Transverse colon (tissue), 4 donors: ENCODE measurements around the gene CRADD. TPM values are rescaled to one million over a fixed set of nuclear protein-coding genes. Genes with fewer than 3 reads are reported as not detected.

ENCODE experiments used
- DNase-seq: peaks from one replicate; pipeline ENCODE4 v3.0.0-alpha.2; 2019
- H3K27ac ChIP-seq, 4 donors: fragments of 200-600 bp; sonication (generic); 2 replicates each; pipeline ENCODE4 v1.5.1; 2016 to 2018; ENCODE audit warnings: inconsistent platforms in 4 of 4
- H3K27me3 ChIP-seq: fragments of 200-600 bp; sonication (generic); 2 replicates; pipeline ENCODE4 v1.5.1; 2017; ENCODE audit warnings: inconsistent platforms
- H3K36me3 ChIP-seq, 4 donors: fragments of 200-600 bp; sonication (generic); 2 replicates each; pipeline ENCODE4 v1.5.1; 2017 to 2019; ENCODE audit warnings: inconsistent platforms in 4 of 4
- H3K4me1 ChIP-seq, 4 donors: fragments of 200-600 bp; sonication (generic); 2 replicates each; pipeline ENCODE4 v1.5.1; 2017 to 2020; ENCODE audit warnings: inconsistent platforms in 4 of 4
- H3K4me3 ChIP-seq, 4 donors: fragments of 200-600 bp; sonication (generic); 1 replicate in 1 of 4; 2 replicates in 3 of 4; pipeline versions ENCODE4 v1.5.1 to v1.6.1; 2017 to 2019; ENCODE audit warnings: inconsistent platforms in 4 of 4
- H3K9me3 ChIP-seq, 2 donors: fragments of 200-600 bp; sonication (generic); 2 replicates each; pipeline ENCODE4 v1.5.1; 2017 to 2019; ENCODE audit warnings: inconsistent platforms in 2 of 2
- CTCF ChIP-seq, 5 experiments: fragments of 200-600 bp in 3 of 5; fragments of 450-650 bp in 2 of 5; sonication (generic) in 3 of 5; IDR thresholded peaks; 1 replicate in 2 of 5; 2 replicates in 3 of 5; pipeline ENCODE4 v1.5.1; 2016 to 2017; ENCODE audit warnings: antibody characterized with exemption in 5 of 5, inconsistent platforms in 3 of 5, mild to moderate bottlenecking in 2 of 5, moderate library complexity in 1 of 5
- EP300 ChIP-seq: sonication (generic); formaldehyde crosslinking; IDR thresholded peaks from one replicate; pipeline ENCODE4 v1.6.1; 2017; ENCODE audit warnings: antibody characterized with exemption, low read depth
- POLR2A ChIP-seq: fragments of 450-650 bp; IDR thresholded peaks from one replicate; pipeline ENCODE4 v1.6.1; 2016; ENCODE audit warnings: antibody characterized with exemption, mild to moderate bottlenecking, moderate library complexity
- POLR2AphosphoS5 ChIP-seq, 3 donors: sonication (generic); formaldehyde crosslinking; IDR thresholded peaks; one replicate each; pipeline ENCODE4 v1.6.1; 2016; ENCODE audit warnings: antibody characterized with exemption in 3 of 3
- WGBS, 2 donors: methylation state at CpG; one replicate each; pipeline ENCODE4 v1.1.5; 2018; ENCODE audit warnings: low coverage in 1 of 2; 5-methylcytosine and 5-hydroxymethylcytosine counted together
- in situ Hi-C, 4 donors: fragments of 200-750 bp; cut with MboI; loops; one replicate each; pipeline versions ENCODE4 v1.15.0 to v1.15.1; 2017; ENCODE audit warnings: low sequenced_read_pairs in 3 of 4, low pct_ligation_motif_present in 1 of 4, low pct_unique_long_range_greater_than_20kb in 1 of 4
- intact Hi-C: fragments of 100-400 bp; cut with DNase I; formaldehyde crosslinking; loops from one replicate; pipeline ENCODE4 v1.15.1; 2023; ENCODE audit warnings: low total_unique reads
- total RNA-seq, 4 donors: library from RNA; depleted of rRNA; stranded (reverse); fragments of >200 nt; gene quantifications; one replicate each; pipeline ENCODE4 v1.1.0, GENCODE V29; 2016

CRADD gene
- total RNA-seq, 4 donors from 2014 or later, result 45.6 to 59.3 (median 56.3) TPM

DNA sequence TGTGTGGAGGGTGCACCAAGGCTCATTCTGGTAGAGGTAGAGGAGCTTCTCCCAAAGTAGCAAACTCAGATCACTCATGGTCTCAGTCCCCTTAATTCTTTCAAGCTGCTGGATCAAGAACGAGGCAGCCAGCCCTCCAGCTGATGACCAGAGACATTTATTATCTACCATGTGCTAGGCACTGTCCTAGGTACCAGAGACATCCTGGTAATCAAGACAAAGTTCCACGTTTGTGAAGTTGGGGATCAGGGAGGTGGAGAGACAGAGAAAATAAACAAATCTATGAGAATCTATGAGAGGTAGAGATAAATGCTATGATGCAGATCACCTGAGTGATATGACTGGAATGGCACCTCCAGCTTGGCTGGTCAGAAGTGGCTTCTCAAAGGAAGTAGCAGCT is 130.2 kb downstream of the CRADD start:
- no peak for TF ChIP-seq POLR2AphosphoS5 (IDR thresholded peaks at IDR 0.05)
- TF ChIP-seq POLR2A, result no peak
- no peak for TF ChIP-seq EP300
- TF ChIP-seq CTCF (IDR thresholded peaks at IDR 0.05), result no peak
- in situ Hi-C loops, result no loop called here
- H3K27me3 ChIP-seq, result no peaks in the 10 kb centered on the region
- 84% methylated on average over 2 of the region's 2 CpGs; no CpG with 5 or more reads in 1 of the 2 donors for WGBS, 2 donors
- peaks cover 0 to 24% (median 14%) of the 10 kb centered on the region in 4 donors for H3K4me1 ChIP-seq
- intact Hi-C loops, result no loop called here
- no peaks in the 10 kb centered on the region for H3K9me3 ChIP-seq
- H3K4me3 ChIP-seq, result no peak overlapping the region
- no peak for DNase-seq
- no peaks in the 10 kb centered on the region for H3K36me3 ChIP-seq
- peak overlapping the region in 2 of 4 donors; percentile 10 to 48 for H3K27ac ChIP-seq

GRCh38 chr12:93808169-93808899 is 131.2 kb downstream of the CRADD start:
- TF ChIP-seq CTCF (IDR thresholded peaks at IDR 0.05) (no peak), EP300 (no peak), POLR2A (no peak), POLR2AphosphoS5 (IDR thresholded peaks at IDR 0.05) (no peak)
- Histone ChIP-seq H3K27me3 (no peaks in the 10 kb centered on the region), H3K4me3 (no peak overlapping the region), H3K4me1 (peaks cover under 1 to 25% (median 15%) of the 10 kb centered on the region in 4 donors), H3K36me3 (no peaks in the 10 kb centered on the region), H3K27ac (peak overlapping the region; percentile 62 to 86 (median 65)), H3K9me3 (no peaks in the 10 kb centered on the region)
- DNase-seq, result no peak
- in situ Hi-C loops (no loop called here), intact Hi-C loops (no loop called here)
- WGBS, 2 donors, result 70 to 80% methylated on average over 4 to 6 of the region's 6 CpGs

DNA sequence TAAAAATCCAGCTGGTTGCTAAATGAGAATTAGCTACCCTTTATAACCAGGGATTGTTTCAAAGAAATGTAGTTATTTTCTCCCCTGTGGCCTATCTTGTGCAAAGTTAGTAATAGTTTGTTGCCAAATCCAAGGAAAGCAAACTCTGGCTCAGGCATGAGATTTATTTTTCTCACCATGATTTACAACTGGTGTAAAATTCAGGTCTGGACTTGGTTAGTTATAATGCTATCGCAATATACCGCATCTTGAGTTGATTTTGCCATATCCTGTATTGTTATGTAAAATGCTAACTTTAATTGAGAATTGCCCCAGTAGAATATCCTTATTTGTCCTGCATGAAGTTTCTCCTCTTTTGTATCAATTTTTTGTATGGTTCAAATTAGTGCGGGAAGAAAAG is 135.5 kb downstream of the CRADD start:
- no peak for DNase-seq
- H3K9me3 ChIP-seq, result no peaks in the 10 kb centered on the region
- WGBS, 2 donors, result 86 to 95% methylated on average over 3 of the region's 3 CpGs
- intact Hi-C loops, result loop anchor here (5.0 kb wide), 1 partner anchor 240 kb away; the partner anchor contains the start of gene SOCS2
- H3K4me1 ChIP-seq, result peaks cover 3 to 22% (median 10%) of the 10 kb centered on the region in 4 donors
- TF ChIP-seq POLR2AphosphoS5 (IDR thresholded peaks at IDR 0.05) (no peak), EP300 (no peak), CTCF (IDR thresholded peaks at IDR 0.05) (no peak), POLR2A (no peak)
- no peaks in the 10 kb centered on the region for H3K27me3 ChIP-seq
- H3K27ac ChIP-seq, result peak overlapping the region; percentile 76 to 86 (median 80)
- in situ Hi-C loops, result no loop called here
- H3K4me3 ChIP-seq, result no peak overlapping the region
- no peaks in the 10 kb centered on the region for H3K36me3 ChIP-seq

- Histone ChIP-seq H3K9me3 (no peaks in the 10 kb centered on the region), H3K36me3 (no peaks in the 10 kb centered on the region), H3K27me3 (no peaks in the 10 kb centered on the region), H3K4me3 (no peak overlapping the region), H3K4me1 (peaks cover 3 to 23% (median 10%) of the 10 kb centered on the region in 4 donors), H3K27ac (peak overlapping the region; percentile 76 to 86 (median 80))
- intact Hi-C loops, result loop anchor here (5.0 kb wide), 1 partner anchor 241 kb away; the partner anchor contains the start of gene SOCS2
- WGBS, 2 donors, result 79 to 90% methylated on average over 3 of the region's 3 CpGs
- no peak for TF ChIP-seq CTCF (IDR thresholded peaks at IDR 0.05)
- TF ChIP-seq POLR2AphosphoS5 (IDR thresholded peaks at IDR 0.05), result no peak
- TF ChIP-seq EP300, result no peak
- no peak for TF ChIP-seq POLR2A
- in situ Hi-C loops, result no loop called here
- DNase-seq, result no peak
Measured at GRCh38 chr12:93813186-93813585, 136.0 kb downstream of the CRADD start.
